Activated CD4-positive, alpha-beta T cell treated with anti-CD3 and anti-CD28 coated beads for 4 hours (primary cell): ENCODE measurements around the gene EFCAB6.

Source experiments
- DNase-seq, 2 donors: peaks; one replicate each; pipeline ENCODE4 v3.0.0-alpha.2; 2020

Gene EFCAB6

GRCh38 chr22:43829904-43830851, 18.1 kb upstream of the EFCAB6 start:
- DNase-seq: no peak

- DNase-seq: no peak
Observed at GRCh38 chr22:43828998-43829782, 17.1 kb upstream of the EFCAB6 start.

GRCh38 chr22:43828725-43828997, 16.6 kb upstream of the EFCAB6 start:
- no peak for DNase-seq

GRCh38 chr22:43827926-43828724, 16.0 kb upstream of the EFCAB6 start:
- DNase-seq: no peak

GRCh38 chr22:43827003-43827735, 15.1 kb upstream of the EFCAB6 start:
- no peak for DNase-seq

- DNase-seq: no peak
Observed at GRCh38 chr22:43826142-43827002, 14.3 kb upstream of the EFCAB6 start.

- no peak for DNase-seq
Observed at GRCh38 chr22:43825651-43826050, 13.5 kb upstream of the EFCAB6 start.

- no peak for DNase-seq
Observed at GRCh38 chr22:43824724-43825420, 12.8 kb upstream of the EFCAB6 start.

- no peak for DNase-seq
Observed at GRCh38 chr22:43823911-43824665, 12.0 kb upstream of the EFCAB6 start.

- no peak for DNase-seq
Observed at GRCh38 chr22:43823353-43823908, 11.3 kb upstream of the EFCAB6 start.

- DNase-seq: no peak
Observed at GRCh38 chr22:43821606-43822425, 9.7 kb upstream of the EFCAB6 start.

GRCh38 chr22:43820651-43821305, 8.7 kb upstream of the EFCAB6 start:
- DNase-seq: no peak

GRCh38 chr22:43819931-43820640, 8.0 kb upstream of the EFCAB6 start:
- no peak for DNase-seq

GRCh38 chr22:43819421-43819921, 7.4 kb upstream of the EFCAB6 start:
- DNase-seq: no peak

GRCh38 chr22:43818981-43819380, 6.9 kb upstream of the EFCAB6 start:
- no peak for DNase-seq

- DNase-seq: no peak
Observed at GRCh38 chr22:43817402-43817801, 5.3 kb upstream of the EFCAB6 start.

GRCh38 chr22:43814264-43814663, 2.2 kb upstream of the EFCAB6 start:
- DNase-seq: no peak
